ENCODE data around the gene EMILIN1. TPM values are rescaled to one million over a fixed set of nuclear protein-coding genes. Genes with fewer than 3 reads are reported as not detected.

The EMILIN1 gene
- total and polyA plus RNA-seq, 9 donors = 8.6 to 321 (median 183) TPM

GRCh38 chr2:27054721-27055120 lies 23.7 kb upstream of the EMILIN1 start:
- no peak for TF ChIP-seq EP300 (IDR thresholded peaks at IDR 0.05)
- no peak for TF ChIP-seq CTCF (IDR thresholded peaks at IDR 0.05)
- no peak for TF ChIP-seq POLR2A (IDR thresholded peaks at IDR 0.05)
- 91 to 94% (median 92%) methylated on average over 11 of the region's 11 CpGs for WGBS, 3 donors
- intact Hi-C loops (cut with DNase I) = loop anchor here in 2 of 4 donors (5.0 kb wide), 1 partner anchor 33 kb away; the partner anchor contains the start of gene KHK (in 2 of the 2)
- Histone ChIP-seq H3K9me3 (no peaks in the 10 kb centered on the region), H3K4me1 (ENCODE audit: insufficient read depth) (peaks cover 3% of the 10 kb centered on the region), H3K27ac (no peak overlapping the region), H3K36me3 (no peaks in the 10 kb centered on the region), H3K4me3 (no peak overlapping the region), H3K27me3 (no peaks in the 10 kb centered on the region)
- no peak for DNase-seq

- Histone ChIP-seq H3K4me3 (no peak overlapping the region), H3K9me3 (no peaks in the 10 kb centered on the region), H3K36me3 (no peaks in the 10 kb centered on the region), H3K27me3 (no peaks in the 10 kb centered on the region), H3K4me1 (ENCODE audit: insufficient read depth) (peaks cover 1% of the 10 kb centered on the region), H3K27ac (no peak overlapping the region)
- 88 to 92% (median 90%) methylated on average over 6 of the region's 6 CpGs for WGBS, 3 donors
- no peak for DNase-seq
- intact Hi-C loops (cut with DNase I) = no loop called here
- TF ChIP-seq POLR2A (IDR thresholded peaks at IDR 0.05) = no peak
- TF ChIP-seq CTCF (IDR thresholded peaks at IDR 0.05) = no peak
- no peak for TF ChIP-seq EP300 (IDR thresholded peaks at IDR 0.05)
These were observed 21.2 kb upstream of the EMILIN1 start for GRCh38 chr2:27057184-27057583.

- H3K27ac ChIP-seq = no peak overlapping the region
These were observed 20.2 kb upstream of the EMILIN1 start for GRCh38 chr2:27058210-27058609.

GRCh38 chr2:27059141-27059820 lies 19.1 kb upstream of the EMILIN1 start:
- Histone ChIP-seq H3K4me3 (no peak overlapping the region), H3K27ac (no peak overlapping the region), H3K4me1 (ENCODE audit: insufficient read depth) (peaks cover 1% of the 10 kb centered on the region), H3K9me3 (no peaks in the 10 kb centered on the region), H3K36me3 (no peaks in the 10 kb centered on the region), H3K27me3 (no peaks in the 10 kb centered on the region)
- WGBS, 3 donors = 59 to 72% (median 67%) methylated on average over 15 of the region's 15 CpGs
- intact Hi-C loops (cut with DNase I) = no loop called here
- DNase-seq = peak in 1 of 5 donors; percentile 29
- TF ChIP-seq CTCF (IDR thresholded peaks at IDR 0.05) = no peak
- no peak for TF ChIP-seq EP300 (IDR thresholded peaks at IDR 0.05)
- no peak for TF ChIP-seq POLR2A (IDR thresholded peaks at IDR 0.05)

More at GRCh38 chr2:27058210-27058609, 20.2 kb upstream of the EMILIN1 start:
- no peak for DNase-seq
- no peaks in the 10 kb centered on the region for H3K36me3 ChIP-seq
- H3K27me3 ChIP-seq = no peaks in the 10 kb centered on the region
- no peaks in the 10 kb centered on the region for H3K4me1 ChIP-seq (ENCODE audit: insufficient read depth)
- 87 to 90% (median 90%) methylated on average over 10 of the region's 10 CpGs for WGBS, 3 donors
- no peak overlapping the region for H3K4me3 ChIP-seq
- intact Hi-C loops (cut with DNase I) = no loop called here
- no peak for TF ChIP-seq CTCF (IDR thresholded peaks at IDR 0.05)
- no peak for TF ChIP-seq EP300 (IDR thresholded peaks at IDR 0.05)
- no peak for TF ChIP-seq POLR2A (IDR thresholded peaks at IDR 0.05)
- H3K9me3 ChIP-seq = no peaks in the 10 kb centered on the region
